GM19455 (cell line): ENCODE measurements around the gene WNK2.

Experiments used
- ATAC-seq: cut with Tn5 transposase; IDR thresholded peaks from one replicate; pipeline ENCODE4 v1.9.1; 2021; ENCODE audit not compliant: unreplicated experiment

WNK2 gene

DNA sequence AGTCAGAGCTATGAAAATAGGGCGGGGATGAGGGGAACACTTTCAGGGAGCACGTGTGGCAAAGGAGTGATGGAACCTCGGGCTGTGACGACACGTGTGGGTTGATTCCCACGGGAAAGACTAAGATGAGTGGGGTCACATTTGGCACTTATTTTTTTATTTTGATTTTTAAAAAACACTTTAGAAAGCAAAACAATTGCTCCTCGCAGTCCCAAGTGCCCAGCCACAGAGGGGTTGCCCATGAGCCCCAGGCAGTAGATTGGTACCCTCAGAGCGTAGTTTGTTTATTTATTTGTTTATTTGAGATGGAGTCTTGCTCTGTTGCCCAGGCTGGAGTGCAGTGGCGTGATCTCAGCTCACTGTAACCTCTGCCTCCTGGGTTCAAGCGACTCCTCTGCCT lies 69.7 kb downstream of the WNK2 start:
- no peak for ATAC-seq

DNA sequence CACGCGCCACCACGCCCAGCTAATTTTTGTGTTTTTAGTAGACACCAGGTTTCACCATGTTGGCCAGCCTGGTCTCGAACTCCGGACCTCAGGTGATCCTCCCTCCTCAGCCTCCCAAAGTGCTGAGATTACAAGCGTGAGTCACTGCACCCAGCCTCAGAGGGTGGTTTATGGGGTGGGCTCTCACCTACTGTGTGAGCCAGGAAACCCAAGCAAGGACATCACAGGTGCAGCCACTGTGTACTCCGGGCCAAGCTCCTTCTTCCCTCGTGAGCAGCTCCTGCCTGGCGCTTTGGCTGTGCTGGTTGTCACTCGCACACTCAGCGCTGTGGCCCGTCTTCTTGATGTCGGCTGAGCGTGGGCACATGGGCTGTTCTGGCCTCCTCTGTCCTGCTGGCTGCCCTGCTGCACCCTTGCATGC lies 70.1 kb downstream of the WNK2 start:
- no peak for ATAC-seq

DNA sequence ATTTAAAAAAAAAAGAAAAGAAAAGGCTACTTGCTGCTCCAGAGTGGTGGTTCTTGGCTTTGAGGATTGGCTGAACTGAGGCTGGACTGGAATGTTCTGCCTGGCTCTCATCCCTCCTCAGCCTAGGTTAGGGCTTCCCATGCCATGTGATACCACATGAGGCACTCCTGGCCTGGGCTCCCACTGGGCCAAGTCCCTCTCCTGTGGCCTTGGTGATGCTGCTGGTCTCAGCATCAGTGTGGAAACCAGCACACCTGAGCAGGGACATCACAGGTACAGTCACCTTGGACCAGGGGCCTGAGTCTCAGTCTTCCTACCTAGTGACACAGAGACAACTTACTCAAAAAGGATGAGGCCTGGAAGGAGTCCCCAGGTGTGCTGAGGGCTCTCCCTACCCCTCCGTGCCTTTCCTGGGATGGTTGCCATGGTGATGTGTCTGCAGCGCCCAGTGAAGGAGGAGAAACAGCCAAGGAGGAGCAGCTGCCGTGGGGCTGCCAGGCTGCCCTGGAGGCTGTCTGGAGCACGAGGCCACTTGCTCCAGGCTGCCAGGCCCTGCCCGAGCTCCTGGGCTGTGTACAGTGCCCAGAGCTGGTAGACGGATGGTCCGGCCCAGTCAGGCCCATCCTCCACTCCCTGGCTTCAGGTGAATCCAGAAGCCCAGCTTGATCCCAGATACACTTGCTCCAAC lies 71.0 kb downstream of the WNK2 start:
- ATAC-seq: no peak

DNA sequence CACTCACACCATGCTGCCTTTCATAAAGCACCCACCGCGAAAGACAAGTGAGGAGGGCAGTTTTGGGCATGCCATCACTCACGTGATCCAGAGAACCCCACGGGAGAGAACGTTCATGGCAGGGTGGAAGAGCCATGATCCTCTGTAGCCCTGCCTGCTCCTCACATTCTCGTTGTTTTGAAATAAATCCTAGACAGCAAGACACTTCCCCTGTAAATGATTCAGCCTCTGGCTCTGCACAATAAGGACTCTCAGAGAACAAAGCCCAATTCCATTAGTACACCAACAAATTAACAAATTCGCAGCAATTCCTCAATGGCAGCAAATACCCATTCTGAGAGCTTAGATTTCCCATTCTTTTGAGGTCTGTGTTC lies 71.5 kb downstream of the WNK2 start:
- ATAC-seq: no peak

DNA sequence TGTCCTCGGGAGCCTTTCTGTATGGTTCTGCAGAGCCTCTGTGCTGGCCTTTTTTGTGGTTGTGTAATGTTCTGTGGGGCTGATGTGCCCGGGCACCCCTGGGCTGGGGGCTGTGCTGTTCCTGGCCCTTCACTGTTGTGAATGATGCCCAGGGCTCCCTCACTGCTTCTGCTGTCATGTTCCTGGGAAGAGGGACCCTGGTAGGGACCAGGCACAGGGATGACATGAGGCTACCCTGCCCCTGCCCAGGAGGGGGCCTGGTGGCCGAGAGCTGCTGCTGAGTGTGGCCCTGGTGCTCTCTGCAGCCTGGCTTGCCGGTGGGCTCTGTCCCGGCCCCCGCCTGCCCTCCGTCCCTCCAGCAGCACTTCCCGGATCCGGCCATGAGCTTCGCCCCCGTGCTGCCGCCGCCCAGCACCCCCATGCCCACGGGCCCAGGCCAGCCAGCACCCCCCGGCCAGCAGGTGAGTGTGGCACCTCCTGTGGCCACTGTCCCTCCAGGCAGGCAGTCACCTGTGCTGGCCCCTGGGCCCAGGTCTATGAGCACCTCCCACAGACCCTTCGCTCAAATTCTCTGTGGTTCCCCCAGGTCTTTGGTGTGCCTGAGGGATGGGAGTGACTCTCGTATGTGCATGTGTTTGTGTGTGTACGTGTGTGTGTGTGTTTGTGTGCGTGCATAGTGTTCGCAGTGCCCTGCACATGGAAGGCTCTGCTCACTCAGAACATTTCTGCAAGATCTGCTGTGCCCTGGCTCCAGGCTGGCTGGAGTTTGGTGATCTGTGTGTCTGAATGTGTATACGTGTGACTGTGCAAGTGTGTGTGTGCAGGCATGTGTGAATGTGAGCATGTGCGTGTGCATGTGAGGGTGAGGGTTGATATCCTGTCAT lies 72.3 kb downstream of the WNK2 start:
- no peak for ATAC-seq

DNA sequence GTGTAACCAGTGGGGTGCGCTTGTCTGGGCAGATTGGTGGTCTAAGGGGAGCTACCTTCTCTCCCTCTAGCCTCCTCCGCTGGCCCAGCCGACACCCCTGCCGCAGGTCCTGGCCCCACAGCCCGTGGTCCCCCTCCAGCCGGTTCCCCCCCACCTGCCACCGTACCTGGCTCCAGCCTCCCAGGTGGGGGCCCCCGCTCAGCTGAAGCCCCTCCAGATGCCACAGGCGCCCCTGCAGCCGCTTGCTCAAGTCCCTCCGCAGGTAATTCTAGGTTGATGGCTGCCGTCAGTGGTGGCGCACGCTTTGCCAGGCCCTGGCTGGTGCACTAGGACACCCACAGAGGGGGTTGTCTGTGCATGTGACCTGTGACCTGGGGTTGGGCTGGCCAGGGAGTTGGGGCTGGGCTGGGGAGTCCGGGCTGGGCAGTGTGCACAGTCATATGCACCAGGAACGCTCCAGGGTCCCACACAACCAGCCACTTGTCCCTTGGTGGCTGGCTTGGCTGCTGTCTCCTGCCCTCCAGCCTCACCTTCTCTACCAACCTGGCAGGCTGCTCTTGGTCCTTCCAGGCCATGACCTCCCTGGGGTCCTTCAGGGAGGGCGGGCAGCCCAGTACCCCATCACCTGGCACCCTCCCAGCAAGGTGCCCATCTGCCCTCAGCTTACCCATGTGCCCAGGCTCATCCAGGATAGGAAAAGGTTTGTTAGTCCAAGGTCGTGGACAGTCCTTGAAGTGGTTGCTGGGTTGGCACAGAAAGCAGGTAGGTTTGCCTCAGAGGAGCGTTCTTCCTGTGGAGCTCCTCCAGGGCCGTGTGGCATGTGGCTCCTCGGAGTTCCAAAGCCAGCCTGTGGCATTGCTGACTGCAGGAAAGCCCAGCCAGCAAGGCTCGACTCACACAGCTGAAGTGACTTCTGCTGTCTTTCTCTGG lies 73.2 kb downstream of the WNK2 start:
- no peak for ATAC-seq

DNA sequence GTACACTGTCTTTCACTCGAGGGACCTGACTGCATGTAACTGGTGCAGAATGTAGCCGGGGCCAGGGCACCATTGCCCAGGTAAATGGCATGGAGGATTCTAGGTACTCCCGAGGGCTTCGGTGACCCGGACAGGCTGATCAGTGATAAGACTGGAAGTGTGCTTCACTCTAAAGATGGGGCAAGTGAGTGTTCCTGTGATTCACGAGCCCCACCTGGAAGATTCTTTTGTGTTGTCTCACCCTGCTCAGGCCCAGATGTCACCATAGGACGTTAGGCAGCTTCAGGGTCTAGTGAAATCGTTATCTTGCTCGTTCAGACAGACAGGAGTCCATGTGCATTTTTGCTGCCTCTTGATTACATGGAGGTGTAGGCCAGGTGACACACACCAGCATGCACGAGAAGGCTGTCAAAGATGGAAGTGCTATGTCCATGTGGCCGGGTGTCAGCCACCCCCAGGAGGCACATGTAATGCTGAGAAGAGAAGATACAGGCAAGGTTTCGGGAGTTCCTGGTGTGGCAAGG lies 73.9 kb downstream of the WNK2 start:
- no peak for ATAC-seq

DNA sequence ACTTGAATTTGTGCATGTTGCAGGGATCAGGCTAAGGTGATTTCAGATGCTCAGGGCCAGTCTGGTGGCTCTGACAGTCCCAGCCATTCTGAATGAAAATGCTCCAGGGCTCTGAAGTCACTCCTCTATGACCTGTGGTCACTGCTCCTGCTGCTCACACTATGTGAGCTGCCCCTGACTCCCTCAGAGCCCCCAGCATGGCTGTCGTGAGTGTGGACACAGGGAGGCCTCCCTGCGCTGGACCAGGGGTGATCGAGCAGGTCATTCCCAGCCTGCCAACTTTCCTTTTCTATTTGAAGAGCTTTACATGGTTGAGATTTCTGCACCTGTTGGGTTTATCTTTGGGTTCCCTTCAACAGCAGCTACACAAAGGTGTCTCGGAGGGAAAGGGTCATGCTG lies 74.5 kb downstream of the WNK2 start:
- ATAC-seq: no peak

DNA sequence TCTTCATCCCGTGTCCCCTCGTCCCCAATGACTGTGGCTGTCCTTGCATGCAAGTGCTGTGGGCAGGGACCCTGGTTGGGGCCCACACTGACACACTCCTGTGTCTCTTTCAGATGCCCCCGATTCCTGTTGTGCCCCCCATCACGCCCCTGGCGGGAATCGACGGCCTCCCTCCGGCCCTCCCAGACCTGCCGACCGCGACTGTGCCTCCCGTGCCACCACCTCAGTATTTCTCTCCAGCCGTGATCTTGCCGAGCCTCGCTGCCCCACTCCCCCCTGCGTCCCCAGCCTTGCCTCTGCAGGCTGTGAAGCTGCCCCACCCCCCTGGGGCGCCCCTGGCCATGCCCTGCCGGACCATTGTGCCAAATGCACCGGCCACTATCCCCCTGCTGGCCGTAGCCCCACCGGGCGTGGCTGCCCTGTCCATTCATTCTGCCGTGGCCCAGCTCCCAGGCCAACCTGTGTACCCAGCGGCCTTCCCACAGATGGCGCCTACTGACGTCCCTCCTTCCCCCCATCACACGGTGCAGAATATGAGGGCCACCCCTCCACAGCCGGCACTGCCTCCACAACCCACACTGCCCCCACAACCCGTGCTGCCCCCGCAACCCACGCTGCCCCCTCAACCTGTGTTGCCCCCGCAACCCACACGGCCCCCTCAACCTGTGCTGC lies 75.0 kb downstream of the WNK2 start:
- ATAC-seq: no peak

DNA sequence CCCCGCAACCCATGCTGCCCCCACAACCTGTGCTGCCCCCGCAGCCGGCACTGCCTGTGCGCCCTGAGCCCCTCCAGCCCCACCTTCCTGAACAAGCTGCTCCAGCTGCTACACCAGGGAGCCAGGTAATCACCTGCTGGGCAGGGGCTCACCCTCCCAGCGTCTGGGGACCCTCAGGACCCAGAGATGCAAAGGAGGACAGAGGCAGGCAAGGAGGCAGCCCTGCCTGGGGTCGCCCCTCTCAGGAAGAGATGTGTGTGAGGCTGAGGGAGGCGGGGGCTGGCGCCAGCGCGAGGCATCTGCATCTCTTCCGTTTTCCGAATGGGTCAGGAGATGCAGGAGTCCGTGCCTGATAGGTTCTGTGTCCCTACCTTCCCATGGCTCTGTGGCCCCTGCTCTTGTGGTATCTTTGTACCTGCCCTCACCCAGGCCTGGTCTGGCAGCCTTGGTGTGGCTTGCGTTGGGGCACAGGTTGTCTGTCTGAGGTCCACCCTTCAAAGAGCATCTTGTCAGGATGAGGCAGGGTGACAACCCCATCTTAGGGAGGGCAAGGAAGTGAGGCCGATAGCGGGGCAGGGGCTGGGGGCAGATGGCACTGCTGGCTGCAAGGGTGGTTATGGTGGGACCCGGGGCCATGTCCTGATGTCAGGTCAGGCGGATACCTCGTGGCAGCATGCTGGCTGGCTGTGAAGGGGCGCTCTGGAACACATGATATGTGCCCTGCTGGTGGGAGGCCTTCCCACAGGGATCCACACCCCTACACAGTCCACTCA lies 75.7 kb downstream of the WNK2 start:
- no peak for ATAC-seq

DNA sequence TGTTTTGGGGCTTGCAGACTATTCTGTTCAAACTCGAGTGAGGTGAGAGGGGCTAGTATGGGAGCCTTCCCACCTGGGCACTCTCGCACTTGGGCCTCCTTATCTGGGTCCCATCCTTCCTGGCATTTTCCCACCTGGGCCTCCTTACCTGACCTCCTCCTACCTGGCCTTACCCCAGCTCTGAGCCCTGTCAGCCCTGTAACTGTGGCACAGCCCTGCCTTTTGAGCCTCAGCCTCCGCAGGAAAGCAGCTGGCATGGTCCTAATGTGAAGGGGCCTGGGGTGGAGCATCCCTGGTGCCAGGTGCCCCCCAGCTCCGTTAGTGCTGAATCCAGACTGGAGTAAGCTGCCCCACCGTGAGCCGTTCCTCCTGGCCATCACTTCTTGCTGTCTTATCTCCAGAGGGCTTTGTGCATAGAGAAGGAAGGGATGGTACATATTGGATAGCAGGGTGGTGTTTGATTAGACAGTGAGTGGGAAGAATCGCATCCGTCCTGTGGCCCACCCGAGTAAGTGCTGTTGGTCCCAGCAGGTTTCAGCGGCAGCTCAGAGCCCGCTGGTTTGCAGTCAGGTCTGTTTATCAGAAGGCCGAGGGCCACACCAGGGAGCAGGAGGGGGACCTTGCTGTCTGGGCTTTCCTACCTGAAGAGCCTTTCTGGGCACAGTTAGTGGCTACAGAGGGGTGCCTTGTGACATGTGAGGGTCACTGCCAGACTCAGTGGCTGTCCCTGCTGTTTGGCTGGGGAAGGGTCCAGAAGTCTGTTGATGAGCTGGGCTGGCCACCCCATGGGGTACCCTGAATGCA lies 76.5 kb downstream of the WNK2 start:
- ATAC-seq: no peak

DNA sequence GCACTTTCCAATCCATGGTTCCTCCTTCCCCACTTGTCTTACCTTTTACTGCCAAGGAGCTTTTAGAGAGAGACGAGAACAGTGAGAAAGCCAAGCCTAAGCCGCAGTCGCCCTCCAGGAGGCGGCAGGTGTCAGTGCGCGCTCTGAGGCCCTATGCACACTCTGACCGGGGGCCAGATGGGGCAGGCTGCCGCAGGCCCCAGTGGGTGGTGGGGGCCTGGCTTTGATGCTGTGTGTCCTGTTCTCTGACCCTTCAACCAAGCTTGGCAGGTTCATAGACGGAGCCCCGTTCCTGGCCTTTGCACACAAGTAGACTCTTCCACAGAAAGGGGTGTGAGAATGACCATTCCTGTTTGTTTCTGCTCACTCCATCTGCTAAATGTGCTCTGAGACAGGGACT lies 77.3 kb downstream of the WNK2 start:
- no peak for ATAC-seq

DNA sequence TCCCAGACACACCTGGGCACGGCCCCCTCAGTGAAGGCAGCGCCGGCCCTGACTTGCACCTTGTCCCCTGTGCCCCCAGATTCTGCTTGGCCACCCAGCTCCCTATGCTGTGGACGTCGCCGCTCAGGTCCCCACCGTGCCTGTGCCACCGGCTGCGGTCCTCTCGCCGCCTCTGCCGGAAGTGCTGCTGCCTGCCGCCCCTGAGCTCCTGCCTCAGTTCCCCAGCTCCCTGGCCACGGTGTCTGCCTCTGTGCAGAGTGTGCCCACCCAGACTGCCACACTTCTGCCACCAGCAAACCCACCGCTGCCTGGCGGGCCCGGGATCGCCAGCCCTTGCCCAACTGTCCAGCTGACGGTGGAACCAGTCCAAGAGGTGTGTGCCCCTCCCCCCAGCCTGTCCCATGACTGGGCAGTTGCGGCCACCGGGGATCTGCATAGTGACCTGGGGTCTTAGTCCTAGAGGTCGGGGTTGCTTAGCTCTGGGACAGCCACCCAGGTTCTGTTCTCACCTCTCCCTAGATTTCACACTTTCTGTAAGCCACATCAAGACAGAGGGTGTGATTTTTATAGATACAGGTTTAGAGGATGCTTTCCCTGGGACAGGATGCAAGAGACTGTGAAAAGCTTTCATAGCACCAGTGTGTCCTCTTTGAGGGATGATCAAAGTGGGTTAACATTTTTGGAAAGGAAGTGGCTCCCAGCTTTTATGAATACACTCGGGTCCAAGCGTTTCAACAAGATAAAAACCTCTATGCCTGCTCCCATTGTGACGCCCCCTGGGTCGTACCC lies 78.0 kb downstream of the WNK2 start:
- ATAC-seq: no peak

DNA sequence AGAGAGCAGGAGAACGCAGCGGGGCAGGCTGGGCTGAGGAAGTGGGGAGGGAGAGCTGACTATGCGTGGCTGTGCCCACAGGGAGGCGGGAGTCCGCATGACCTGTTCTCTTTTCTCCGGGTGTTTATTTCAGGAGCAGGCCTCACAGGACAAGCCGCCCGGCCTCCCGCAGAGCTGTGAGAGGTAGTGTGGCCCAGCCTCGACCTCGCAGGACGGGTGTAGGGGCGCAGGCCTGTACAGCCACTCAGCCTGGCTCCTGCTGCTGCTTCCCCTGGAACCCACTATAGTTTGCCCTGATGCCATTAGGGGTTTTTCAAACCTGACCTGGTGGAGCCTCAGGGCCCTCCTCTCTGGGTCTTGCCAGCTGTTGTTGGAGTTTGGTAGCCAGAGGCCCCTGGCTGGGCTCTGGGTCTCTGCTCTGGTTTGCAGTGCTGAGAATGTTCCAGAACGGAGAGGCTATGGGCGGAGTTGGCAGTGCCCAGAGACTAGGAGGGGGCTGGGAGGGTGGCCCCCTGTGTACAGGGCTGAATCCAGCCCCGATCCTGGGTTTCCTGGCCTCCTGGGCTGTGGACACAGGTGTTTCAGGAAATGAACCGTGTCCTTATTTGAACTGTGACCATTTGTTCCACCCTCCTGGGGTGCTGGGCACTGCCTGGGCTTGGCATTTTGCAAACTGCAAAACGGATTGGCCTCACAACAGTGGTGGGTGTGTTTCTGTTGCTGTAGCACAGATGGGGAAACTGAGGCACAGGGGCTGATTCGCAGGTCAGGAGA lies 78.8 kb downstream of the WNK2 start:
- no peak for ATAC-seq

DNA sequence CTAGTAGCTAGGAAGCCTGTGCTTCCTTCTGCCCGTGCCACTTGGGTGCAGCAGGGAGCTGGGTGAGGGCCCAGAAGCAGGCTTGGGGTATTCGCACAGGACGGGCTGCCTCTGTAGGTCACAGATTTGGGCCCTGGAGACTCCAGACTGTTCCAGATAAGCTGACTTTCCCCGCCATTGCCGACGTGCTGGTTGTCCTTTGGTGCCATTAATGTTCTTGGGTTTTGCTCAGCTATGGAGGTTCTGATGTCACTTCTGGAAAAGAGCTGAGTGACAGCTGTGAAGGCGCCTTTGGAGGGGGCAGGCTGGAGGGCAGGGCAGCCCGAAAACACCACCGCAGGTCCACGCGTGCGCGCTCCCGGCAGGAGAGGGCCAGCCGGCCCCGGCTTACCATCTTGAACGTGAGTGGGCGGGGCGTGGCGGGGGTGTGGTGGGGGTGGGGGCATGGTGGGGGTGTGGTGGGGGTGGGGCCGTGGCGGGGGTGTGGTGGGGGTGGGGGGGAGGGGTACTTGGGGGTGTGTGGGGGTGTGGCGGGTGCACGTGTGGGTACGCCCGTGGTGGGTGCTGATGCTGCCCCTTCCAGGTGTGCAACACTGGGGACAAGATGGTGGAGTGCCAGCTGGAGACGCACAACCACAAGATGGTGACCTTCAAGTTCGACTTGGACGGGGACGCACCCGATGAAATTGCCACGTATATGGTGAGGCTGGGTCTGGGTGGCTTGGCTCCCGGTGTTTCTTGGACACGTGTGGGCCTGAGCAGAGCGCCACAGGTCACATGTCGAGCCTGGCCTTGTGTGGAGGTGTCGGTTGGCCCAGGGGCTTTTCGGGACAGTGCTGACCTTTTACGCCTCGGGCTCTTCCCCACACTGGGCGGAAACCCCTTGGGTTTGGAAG lies 79.6 kb downstream of the WNK2 start:
- ATAC-seq: no peak

DNA sequence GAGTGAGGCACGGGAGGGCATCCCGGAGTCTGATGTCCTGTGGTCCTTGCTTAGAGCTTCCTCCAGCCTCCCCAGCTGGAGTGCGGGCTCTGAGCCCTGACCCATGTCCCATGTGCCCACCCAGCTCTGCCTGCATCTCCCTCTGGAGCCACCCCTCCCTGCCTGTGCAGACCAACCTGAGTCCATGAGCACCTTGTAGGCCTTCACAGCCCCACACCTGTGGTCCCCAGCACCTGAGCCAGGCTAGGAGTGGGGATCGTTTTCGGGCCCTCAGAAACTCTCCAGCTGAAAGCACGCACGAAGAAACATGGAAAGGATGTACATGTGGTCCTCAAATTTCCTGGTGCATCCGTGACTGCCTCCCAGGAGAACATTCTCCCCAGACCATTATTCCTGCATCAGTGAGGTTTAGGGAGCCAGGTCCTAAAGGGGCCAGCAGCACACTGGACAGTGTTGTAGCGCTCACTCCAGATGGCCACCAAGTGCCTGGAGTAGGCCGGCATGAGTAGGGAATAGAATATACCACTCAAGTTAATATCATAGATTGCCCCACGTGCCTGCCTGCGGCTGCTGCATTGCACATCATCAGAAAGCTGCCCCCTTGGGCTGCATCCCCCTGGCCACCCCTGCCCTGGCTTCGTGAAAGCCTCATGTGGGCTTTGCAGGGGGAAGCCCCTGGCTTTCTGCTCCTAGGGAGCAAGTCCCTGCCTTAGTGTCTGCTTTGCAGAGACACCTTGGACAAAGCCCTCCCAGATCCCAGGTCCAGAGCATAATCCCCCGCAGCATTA lies 80.6 kb downstream of the WNK2 start:
- ATAC-seq: no peak
